ENCODE results near the gene OTX2. TPM values are rescaled to one million over a fixed set of nuclear protein-coding genes. Genes with fewer than 3 reads are reported as not detected.

Gene OTX2
- total RNA-seq, 2 donors from 2014 or later, result not detected

GRCh38 chr14:56826214-56826613, 15.9 kb upstream of the OTX2 start:
- no peak for DNase-seq (ENCODE audit: low spot score)
- TF ChIP-seq CTCF (IDR thresholded peaks at IDR 0.05), result no peak
- no peaks in the 10 kb centered on the region for H3K36me3 ChIP-seq
- no peak overlapping the region for H3K27ac ChIP-seq
- no peaks in the 10 kb centered on the region for H3K9me3 ChIP-seq
- no peaks in the 10 kb centered on the region for H3K4me1 ChIP-seq
- no peak overlapping the region for H3K4me3 ChIP-seq
- no peaks in the 10 kb centered on the region for H3K27me3 ChIP-seq

GRCh38 chr14:56821805-56822610, 11.7 kb upstream of the OTX2 start:
- no peak for DNase-seq (ENCODE audit: low spot score)
- Histone ChIP-seq H3K9me3 (no peaks in the 10 kb centered on the region), H3K27me3 (peaks cover 0 to 6% of the 10 kb centered on the region in 2 donors), H3K36me3 (no peaks in the 10 kb centered on the region), H3K27ac (no peak overlapping the region), H3K4me3 (no peak overlapping the region), H3K4me1 (no peaks in the 10 kb centered on the region)
- TF ChIP-seq CTCF (IDR thresholded peaks at IDR 0.05), result no peak

- DNase-seq (ENCODE audit: low spot score), result no peak
- Histone ChIP-seq H3K4me3 (no peak overlapping the region), H3K36me3 (no peaks in the 10 kb centered on the region), H3K4me1 (no peaks in the 10 kb centered on the region), H3K9me3 (no peaks in the 10 kb centered on the region), H3K27ac (no peak overlapping the region), H3K27me3 (peaks cover 0 to 8% of the 10 kb centered on the region in 2 donors)
- TF ChIP-seq CTCF (IDR thresholded peaks at IDR 0.05), result no peak
Measured at GRCh38 chr14:56821177-56821576, 10.9 kb upstream of the OTX2 start.

- Histone ChIP-seq H3K4me1 (no peaks in the 10 kb centered on the region), H3K36me3 (no peaks in the 10 kb centered on the region), H3K27me3 (peaks cover 9 to 27% of the 10 kb centered on the region in 2 donors), H3K4me3 (no peak overlapping the region), H3K9me3 (no peaks in the 10 kb centered on the region), H3K27ac (no peak overlapping the region)
- no peak for DNase-seq (ENCODE audit: low spot score)
- no peak for TF ChIP-seq CTCF (IDR thresholded peaks at IDR 0.05)
Measured at GRCh38 chr14:56817396-56817921, 7.2 kb upstream of the OTX2 start.

GRCh38 chr14:56816574-56817391, 6.5 kb upstream of the OTX2 start:
- Histone ChIP-seq H3K4me1 (no peaks in the 10 kb centered on the region), H3K27ac (no peak overlapping the region), H3K9me3 (no peaks in the 10 kb centered on the region), H3K36me3 (no peaks in the 10 kb centered on the region), H3K27me3 (peaks cover 15 to 34% of the 10 kb centered on the region in 2 donors), H3K4me3 (no peak overlapping the region)
- no peak for DNase-seq (ENCODE audit: low spot score)
- no peak for TF ChIP-seq CTCF (IDR thresholded peaks at IDR 0.05)

Data from right atrium auricular region (tissue), 2 donors.